COLO668 (cell line): ENCODE data around the gene PDGFB.
"Not testable (repeated sequence)": the region's sequence is repeated elsewhere in the genome, so short reads cannot be mapped to it uniquely, and the experiment has no call there.

Experiments
- DNase-seq: peaks from one replicate; lab custom pipeline; 2025; ENCODE audit not compliant: unreplicated experiment; lab: John Stamatoyannopoulos, UW

The PDGFB gene

GRCh38 chr22:39229075-39229474 is 15.7 kb downstream of the PDGFB start:
- no peak for DNase-seq

- DNase-seq: no peak
Observed at GRCh38 chr22:39227542-39228272, 17.1 kb downstream of the PDGFB start.

GRCh38 chr22:39226353-39226752 is 18.4 kb downstream of the PDGFB start:
- no peak for DNase-seq

GRCh38 chr22:39225591-39225990 is 19.2 kb downstream of the PDGFB start:
- DNase-seq: no peak

GRCh38 chr22:39224550-39224949 is 20.2 kb downstream of the PDGFB start:
- no peak for DNase-seq

GRCh38 chr22:39223091-39223710 is 21.6 kb downstream of the PDGFB start:
- DNase-seq: no peak

GRCh38 chr22:39221999-39222686 is 22.6 kb downstream of the PDGFB start:
- no peak for DNase-seq

- DNase-seq: no peak
Observed at GRCh38 chr22:39220890-39221850, 23.6 kb downstream of the PDGFB start.

- DNase-seq: no peak
Observed at GRCh38 chr22:39220450-39220849, 24.3 kb downstream of the PDGFB start.

GRCh38 chr22:39219071-39220039 is 25.4 kb downstream of the PDGFB start:
- DNase-seq: no peak

GRCh38 chr22:39218432-39218831 is 26.4 kb downstream of the PDGFB start:
- DNase-seq: not testable (repeated sequence)

- DNase-seq: no peak
Observed at GRCh38 chr22:39216143-39216490, 28.7 kb downstream of the PDGFB start.

- no peak for DNase-seq
Observed at GRCh38 chr22:39215426-39216142, 29.2 kb downstream of the PDGFB start.

GRCh38 chr22:39215070-39215396 is 29.7 kb downstream of the PDGFB start:
- DNase-seq: no peak

GRCh38 chr22:39214383-39215069 is 30.3 kb downstream of the PDGFB start:
- peak; percentile 41 for DNase-seq

- no peak for DNase-seq
Observed at GRCh38 chr22:39214006-39214382, 30.8 kb downstream of the PDGFB start.

GRCh38 chr22:39212721-39213376 is 31.9 kb downstream of the PDGFB start:
- DNase-seq: no peak

GRCh38 chr22:39209756-39210155 is 35.0 kb downstream of the PDGFB start:
- peak; percentile 96 for DNase-seq
